ENCODE data around the gene SEC63. TPM values are rescaled to one million over a fixed set of nuclear protein-coding genes. Genes with fewer than 3 reads are reported as not detected.

Gene SEC63
- total and polyA plus RNA-seq, 7 experiments from 2014 or later = 24.6 to 89.0 (median 84.8) TPM

DNA sequence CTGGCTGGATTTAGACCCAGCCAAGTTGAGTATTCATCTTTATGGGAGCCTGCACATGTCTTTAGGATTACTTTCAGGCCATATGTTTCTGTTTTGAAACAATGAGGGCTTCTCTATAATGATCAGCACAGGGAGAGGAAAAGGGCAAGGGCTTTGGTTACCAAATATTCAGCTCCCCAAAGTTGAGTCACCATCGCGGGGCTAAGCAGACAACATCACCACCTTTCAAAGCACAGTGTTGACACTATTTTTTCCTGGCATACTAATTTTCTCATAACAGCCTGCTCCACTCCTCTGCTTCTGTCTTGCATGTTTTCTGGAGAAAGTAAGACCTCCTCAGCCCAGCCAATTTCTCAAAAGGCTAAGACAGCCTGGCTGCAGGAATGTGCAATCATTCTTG is 138.8 kb downstream of the SEC63 start:
- H3K9me3 Mint-ChIP-seq = peaks cover 0 to 3% (median 0%) of the 10 kb centered on the region in 11 donors

DNA sequence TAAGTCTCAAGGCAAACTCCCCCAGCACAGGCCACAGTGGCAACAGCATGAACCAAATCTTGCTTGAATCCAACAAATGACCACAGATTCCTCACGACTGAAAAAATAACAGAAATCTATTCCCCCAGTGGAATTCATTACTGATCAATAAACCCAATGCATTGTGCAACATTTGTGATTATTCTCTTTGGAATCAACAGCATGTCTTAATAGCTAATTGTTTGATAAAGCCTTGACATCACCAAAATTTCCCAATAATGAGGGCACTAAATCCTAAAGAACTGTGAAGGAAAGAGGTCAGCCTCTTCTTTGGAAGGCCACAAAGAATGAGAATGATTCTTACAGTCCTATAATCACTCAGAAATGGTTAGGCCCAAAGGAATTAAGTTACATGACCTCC is 139.7 kb downstream of the SEC63 start:
- Mint-ChIP-seq H3K9me3 (no peaks in the 10 kb centered on the region), H3K4me3 (peak overlapping the region in 9 of 10 donors; percentile 63 to 97 (median 88)), H3K27me3 (no peaks in the 10 kb centered on the region), H3K4me1 (peaks cover 44 to 88% (median 72%) of the 10 kb centered on the region in 7 donors), H3K36me3 (peaks cover 0 to 25% (median 19%) of the 10 kb centered on the region in 5 donors), H3K27ac (peak overlapping the region in 8 of 9 donors; percentile 96 to 100 (median 99))
- peak overlapping the region; percentile 95 for H3K27ac ChIP-seq (ENCODE audit: low read depth, low read length)
- no peak for DNase-seq
- H3K4me1 ChIP-seq (ENCODE audit: control insufficient read depth in 2 of 2, insufficient read depth in 2 of 2, low read length in 2 of 2) = peaks cover 48 to 51% of the 10 kb centered on the region in 2 donors
- no peaks in the 10 kb centered on the region for H3K27me3 ChIP-seq (ENCODE audit: control insufficient read depth in 2 of 2, insufficient read depth in 2 of 2, low read length in 2 of 2)
- intact Hi-C loops (cut with micrococcal nuclease) = no loop called here
- POLR2A ChIA-PET = interaction anchor here (0.8 to 8.5 kb wide), 14 partner anchors 9 to 99 kb away, joined by 3 to 176 read pairs (median 4); no protein-coding TSS in a partner anchor
- no peak for ATAC-seq
- peaks cover 0 to 6% (median 4%) of the 10 kb centered on the region in 3 experiments for H3K36me3 ChIP-seq (ENCODE audit: control insufficient read depth in 2 of 3, insufficient read depth in 3 of 3, low read length in 3 of 3)
- CTCF ChIA-PET = interaction anchor here (0.8 to 1.5 kb wide), 5 partner anchors 21 to 88 kb away, joined by 3 to 6 read pairs (median 5); no protein-coding TSS in a partner anchor
- no peak overlapping the region for H3K4me3 ChIP-seq (ENCODE audit: low read length)
- no peaks in the 10 kb centered on the region for H3K9me3 ChIP-seq (ENCODE audit: control insufficient read depth in 2 of 3, low read length in 3 of 3)

More for the DNA sequence above, 138.8 kb downstream of the SEC63 start:
- Histone ChIP-seq H3K4me1 (ENCODE audit: control insufficient read depth in 2 of 2, insufficient read depth in 2 of 2, low read length in 2 of 2) (peaks cover 48 to 51% of the 10 kb centered on the region in 2 donors), H3K27me3 (ENCODE audit: control insufficient read depth in 2 of 2, insufficient read depth in 2 of 2, low read length in 2 of 2) (no peaks in the 10 kb centered on the region), H3K9me3 (ENCODE audit: control insufficient read depth in 2 of 3, low read length in 3 of 3) (no peaks in the 10 kb centered on the region), H3K4me3 (ENCODE audit: low read length) (peak overlapping the region; percentile 76), H3K27ac (ENCODE audit: low read depth, low read length) (peak overlapping the region; percentile 95), H3K36me3 (ENCODE audit: control insufficient read depth in 2 of 3, insufficient read depth in 3 of 3, low read length in 3 of 3) (peaks cover 0 to 6% (median 0%) of the 10 kb centered on the region in 3 experiments)
- intact Hi-C loops (cut with micrococcal nuclease) = no loop called here
- DNase-seq (no peak), ATAC-seq (no peak)
- POLR2A ChIA-PET = interaction anchor here (0.5 to 8.5 kb wide), 14 partner anchors 8 to 90 kb away, joined by 3 to 176 read pairs (median 11); no protein-coding TSS in a partner anchor
- no peaks in the 10 kb centered on the region for H3K27me3 Mint-ChIP-seq
- peak overlapping the region; percentile 85 to 98 (median 95) for H3K4me3 Mint-ChIP-seq
- H3K4me1 Mint-ChIP-seq = peaks cover 44 to 81% (median 74%) of the 10 kb centered on the region in 7 donors
- peak overlapping the region; percentile 96 to 100 (median 99) for H3K27ac Mint-ChIP-seq
- CTCF ChIA-PET = interaction anchor here (0.6 to 6.3 kb wide), 6 partner anchors 18 to 82 kb away, joined by 3 to 67 read pairs (median 4); no protein-coding TSS in a partner anchor
- peaks cover 0 to 19% (median 10%) of the 10 kb centered on the region in 5 donors for H3K36me3 Mint-ChIP-seq

DNA sequence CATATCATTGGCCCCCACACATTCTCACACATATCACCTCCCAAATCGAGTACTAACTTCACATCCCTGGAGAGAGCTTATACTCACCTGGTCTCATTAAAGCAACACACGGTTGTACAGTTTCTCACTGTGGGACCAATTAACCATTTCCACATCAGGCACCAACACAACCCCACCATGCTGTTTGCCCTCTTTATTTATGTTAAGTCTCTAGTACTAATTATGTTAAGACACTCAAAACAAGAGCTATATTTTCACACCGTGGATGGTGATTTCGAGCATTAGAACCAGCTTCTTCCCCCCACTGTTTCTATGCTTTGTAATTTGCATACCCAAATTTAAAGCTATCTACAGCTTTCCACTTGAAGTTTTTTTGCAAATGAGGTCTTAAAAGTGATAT is 140.2 kb downstream of the SEC63 start:
- POLR2A ChIA-PET = interaction anchor here (0.8 to 8.5 kb wide), 13 partner anchors 10 to 99 kb away, joined by 3 to 176 read pairs (median 4); no protein-coding TSS in a partner anchor
- Mint-ChIP-seq H3K4me1 (peaks cover 42 to 93% (median 74%) of the 10 kb centered on the region in 7 donors), H3K27ac (peak overlapping the region; percentile 8 to 100 (median 99)), H3K36me3 (peaks cover 0 to 26% (median 18%) of the 10 kb centered on the region in 5 donors), H3K27me3 (no peaks in the 10 kb centered on the region), H3K9me3 (no peaks in the 10 kb centered on the region), H3K4me3 (peak overlapping the region in 9 of 10 donors; percentile 63 to 97 (median 88))
- Histone ChIP-seq H3K9me3 (ENCODE audit: control insufficient read depth in 2 of 3, low read length in 3 of 3) (no peaks in the 10 kb centered on the region), H3K27me3 (ENCODE audit: control insufficient read depth in 2 of 2, insufficient read depth in 2 of 2, low read length in 2 of 2) (no peaks in the 10 kb centered on the region), H3K36me3 (ENCODE audit: control insufficient read depth in 2 of 3, insufficient read depth in 3 of 3, low read length in 3 of 3) (peaks cover 0 to 6% (median 4%) of the 10 kb centered on the region in 3 experiments), H3K4me1 (ENCODE audit: control insufficient read depth in 2 of 2, insufficient read depth in 2 of 2, low read length in 2 of 2) (peaks cover 48 to 51% of the 10 kb centered on the region in 2 donors), H3K27ac (ENCODE audit: low read depth, low read length) (peak overlapping the region; percentile 95), H3K4me3 (ENCODE audit: low read length) (no peak overlapping the region)
- no peak for DNase-seq
- ATAC-seq = no peak
- CTCF ChIA-PET = interaction anchor here (1.0 to 1.3 kb wide), 3 partner anchors 30 to 88 kb away, joined by 5 to 6 read pairs (median 6); no protein-coding TSS in a partner anchor
- intact Hi-C loops (cut with micrococcal nuclease) = no loop called here

Other genes starting within 250 kb of the SEC63 start
- 10 to 100 TPM; 20.3 to 95.8 (median 63.3) TPM for gene SCML4, start 133.9 kb downstream of the SEC63 start, total RNA-seq
- 100 to 1,000 TPM in 1 of 2 donors, 10 to 100 TPM in 1; 66.1 to 108 TPM for gene SCML4, start 133.9 kb downstream of the SEC63 start, polyA plus RNA-seq
- 10 to 100 TPM; 25.0 to 48.9 (median 36.7) TPM for gene OSTM1, start 116.5 kb upstream of the SEC63 start, total RNA-seq
- gene OSTM1, start 116.5 kb upstream of the SEC63 start, polyA plus RNA-seq = 10 to 100 TPM; 26.0 to 30.9 TPM
- not detected for gene NR2E1, start 207.8 kb upstream of the SEC63 start, total RNA-seq
- gene NR2E1, start 207.8 kb upstream of the SEC63 start, polyA plus RNA-seq = not detected